IPS DF 4.7 (cell line): ENCODE data around the gene PLXDC2.
"Not testable (repeated sequence)": the region's sequence is repeated elsewhere in the genome, so short reads cannot be mapped to it uniquely, and the experiment has no call there.

Experiments used
- DNase-seq: peaks from one replicate; pipeline ENCODE4 v3.0.0-alpha.2; 2013; ENCODE audit warnings: low spot score; ENCODE audit errors: extremely low read depth

PLXDC2 gene

GRCh38 chr10:19816411-19817230 lies at the start of gene PLXDC2:
Gene PLXDC2, plus strand, starts transcription at chr10:19816432.
- DNase-seq = no peak

GRCh38 chr10:19767876-19768275 lies 48.4 kb upstream of the PLXDC2 start:
- DNase-seq = peak; percentile 41

- DNase-seq = not testable (repeated sequence)
These were observed 46.4 kb upstream of the PLXDC2 start for GRCh38 chr10:19769826-19770225.

- DNase-seq = no peak
These were observed 43.3 kb upstream of the PLXDC2 start for GRCh38 chr10:19772972-19773371.

- DNase-seq = no peak
These were observed 40.9 kb upstream of the PLXDC2 start for GRCh38 chr10:19775296-19775695.

GRCh38 chr10:19777806-19778205 lies 38.4 kb upstream of the PLXDC2 start:
- no peak for DNase-seq

GRCh38 chr10:19778996-19779395 lies 37.2 kb upstream of the PLXDC2 start:
- DNase-seq = no peak

GRCh38 chr10:19782430-19783089 lies 33.7 kb upstream of the PLXDC2 start:
- DNase-seq = no peak

GRCh38 chr10:19783721-19784120 lies 32.5 kb upstream of the PLXDC2 start:
- no peak for DNase-seq

GRCh38 chr10:19785366-19785765 lies 30.9 kb upstream of the PLXDC2 start:
- no peak for DNase-seq

- DNase-seq = peak; percentile 66
These were observed 28.1 kb upstream of the PLXDC2 start for GRCh38 chr10:19788075-19788686.

GRCh38 chr10:19788902-19789301 lies 27.3 kb upstream of the PLXDC2 start:
- no peak for DNase-seq

GRCh38 chr10:19789607-19790006 lies 26.6 kb upstream of the PLXDC2 start:
- DNase-seq = no peak

- DNase-seq = no peak
These were observed 25.2 kb upstream of the PLXDC2 start for GRCh38 chr10:19791032-19791431.

GRCh38 chr10:19795684-19796083 lies 20.5 kb upstream of the PLXDC2 start:
- DNase-seq = no peak

- no peak for DNase-seq
These were observed 16.1 kb upstream of the PLXDC2 start for GRCh38 chr10:19800161-19800560.

- DNase-seq = no peak
These were observed 14.9 kb upstream of the PLXDC2 start for GRCh38 chr10:19801369-19801768.

GRCh38 chr10:19803676-19804075 lies 12.6 kb upstream of the PLXDC2 start:
- no peak for DNase-seq

GRCh38 chr10:19809481-19809880 lies 6.8 kb upstream of the PLXDC2 start:
- no peak for DNase-seq

- no peak for DNase-seq
These were observed 4.7 kb upstream of the PLXDC2 start for GRCh38 chr10:19811540-19811939.

GRCh38 chr10:19812976-19813375 lies 3.3 kb upstream of the PLXDC2 start:
- no peak for DNase-seq

GRCh38 chr10:19815036-19815730 lies 1.0 kb upstream of the PLXDC2 start:
- DNase-seq = no peak
